Spinal cord (tissue), 10 donors: Measurements from ENCODE around the gene RPL13. TPM values are rescaled to one million over a fixed set of nuclear protein-coding genes. Genes with fewer than 3 reads are reported as not detected.
"Not testable (repeated sequence)": the region's sequence is repeated elsewhere in the genome, so short reads cannot be mapped to it uniquely, and the experiment has no call there.

ENCODE experiments used
- DNase-seq, 6 donors: peaks; one replicate each; pipeline versions ENCODE4 v3.0.0 to v3.0.0-alpha.2; 2013 to 2015; ENCODE audit warnings: low spot score in 6 of 6, low read depth in 4 of 6
- H3K27ac ChIP-seq: one replicate; pipeline ENCODE4 v1.5.1; 2013; ENCODE audit warnings: low read depth, low read length, control low read depth
- H3K27me3 ChIP-seq: one replicate; pipeline ENCODE4 v1.6.1; 2013; ENCODE audit warnings: low read length; ENCODE audit not compliant: control insufficient read depth, insufficient read depth
- H3K36me3 ChIP-seq: one replicate; pipeline ENCODE4 v1.6.1; 2013; ENCODE audit warnings: low read length; ENCODE audit not compliant: control insufficient read depth, insufficient read depth
- H3K4me1 ChIP-seq: one replicate; pipeline ENCODE4 v1.6.1; 2013; ENCODE audit warnings: low read length; ENCODE audit not compliant: control insufficient read depth, insufficient read depth
- H3K4me3 ChIP-seq: one replicate; pipeline ENCODE4 v1.5.1; 2013; ENCODE audit warnings: low read depth, low read length, control low read depth
- H3K9me3 ChIP-seq: one replicate; pipeline ENCODE4 v1.6.1; 2013; ENCODE audit warnings: low read length; ENCODE audit not compliant: control insufficient read depth, insufficient read depth
- WGBS: methylation state at CpG from one replicate; pipeline ENCODE4 v1.1.5; 2013; ENCODE audit warnings: missing lambda C conversion rate; ENCODE audit not compliant: insufficient coverage; 5-methylcytosine and 5-hydroxymethylcytosine counted together
- polyA plus RNA-seq, 2 donors: library from polyadenylated mRNA; unstranded; fragments of 120-200 nt; gene quantifications; one replicate each; pipeline ENCODE4 v1.2.1, GENCODE V29; 2013; ENCODE audit not compliant: insufficient read length in 2 of 2
- total RNA-seq, 2 donors: library from RNA; depleted of rRNA in 1 of 2; stranded (reverse); fragments of 120-200 nt in 1 of 2; fragments of >200 nt in 1 of 2; gene quantifications; one replicate each; pipeline versions ENCODE4 v1.2.3 to v1.2.4, GENCODE V29; 2013 to 2014
- donor health status: healthy.

The RPL13 gene
- total and polyA plus RNA-seq, 4 donors, result 1,019 to 2,411 (median 1,920) TPM

- Histone ChIP-seq H3K36me3 (peaks cover 59% of the 10 kb centered on the region), H3K4me1 (no peaks in the 10 kb centered on the region), H3K27me3 (no peaks in the 10 kb centered on the region), H3K4me3 (no peak overlapping the region), H3K9me3 (no peaks in the 10 kb centered on the region), H3K27ac (no peak overlapping the region)
- 92% methylated on average over 42 of the region's 49 CpGs for WGBS
- DNase-seq, result no peak
These were observed 23.6 kb downstream of the RPL13 start for GRCh38 chr16:89583895-89584644.

GRCh38 chr16:89584768-89585549, 24.5 kb downstream of the RPL13 start:
- H3K9me3 ChIP-seq, result no peaks in the 10 kb centered on the region
- DNase-seq, result no peak
- H3K36me3 ChIP-seq, result peaks cover 63% of the 10 kb centered on the region
- WGBS, result 78% methylated on average over 18 of the region's 25 CpGs
- H3K27me3 ChIP-seq, result no peaks in the 10 kb centered on the region
- no peak overlapping the region for H3K27ac ChIP-seq
- no peaks in the 10 kb centered on the region for H3K4me1 ChIP-seq
- H3K4me3 ChIP-seq, result no peak overlapping the region

DNA sequence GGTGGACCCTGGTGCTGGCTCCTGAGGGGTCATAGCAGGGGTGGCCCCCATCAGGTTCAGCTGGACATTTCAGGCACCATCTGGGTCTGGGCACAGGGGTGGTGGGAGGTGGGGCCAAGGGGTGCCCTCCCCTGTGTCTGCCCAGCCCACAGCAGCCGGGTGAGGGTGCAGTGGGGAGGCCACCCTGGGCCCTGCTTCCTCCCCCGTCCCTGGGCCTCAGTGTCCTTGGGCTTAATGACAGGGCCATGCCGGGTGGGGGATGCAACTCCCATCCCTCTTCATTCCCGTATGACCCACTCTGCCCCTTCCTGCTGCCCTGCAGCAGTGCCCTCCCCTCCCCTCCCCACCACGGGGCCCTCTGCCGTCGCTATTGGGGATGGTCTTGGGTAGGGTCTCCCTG, 25.7 kb downstream of the RPL13 start:
- H3K27ac ChIP-seq, result no peak overlapping the region
- no peaks in the 10 kb centered on the region for H3K27me3 ChIP-seq
- whole genome bisulfite sequencing, result 61% methylated on average over 3 of the region's 7 CpGs
- no peaks in the 10 kb centered on the region for H3K4me1 ChIP-seq
- no peaks in the 10 kb centered on the region for H3K9me3 ChIP-seq
- DNase-seq, result no peak
- H3K36me3 ChIP-seq, result peaks cover 68% of the 10 kb centered on the region
- H3K4me3 ChIP-seq, result no peak overlapping the region

DNA sequence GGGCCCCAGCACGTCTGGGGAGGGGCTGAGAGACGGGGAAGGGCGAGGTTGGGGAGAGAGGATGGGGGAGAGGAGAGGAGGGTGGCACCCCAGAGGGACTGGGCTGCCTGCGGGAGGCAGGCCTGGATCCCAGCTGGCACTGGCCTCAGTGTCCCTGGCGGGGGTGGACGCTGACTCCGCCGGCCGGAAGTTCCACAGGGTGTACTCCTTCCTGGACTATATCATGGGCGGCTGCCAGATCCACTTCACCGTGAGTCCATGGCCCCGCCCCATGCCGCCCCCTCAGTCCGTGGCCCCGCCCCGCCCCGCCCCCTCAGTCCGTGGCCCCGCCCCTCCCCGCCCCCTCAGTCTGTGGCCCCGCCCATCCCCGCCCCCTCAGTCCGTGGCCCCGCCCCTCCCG, 26.4 kb downstream of the RPL13 start:
- Histone ChIP-seq H3K9me3 (no peaks in the 10 kb centered on the region), H3K4me1 (no peaks in the 10 kb centered on the region), H3K4me3 (no peak overlapping the region), H3K36me3 (peaks cover 66% of the 10 kb centered on the region), H3K27me3 (no peaks in the 10 kb centered on the region), H3K27ac (no peak overlapping the region)
- WGBS, result 94% methylated on average over 11 of the region's 25 CpGs
- no peak for DNase-seq

GRCh38 chr16:89587676-89588075, 27.2 kb downstream of the RPL13 start:
- H3K27me3 ChIP-seq, H3K27ac ChIP-seq, H3K4me3 ChIP-seq, H3K4me1 ChIP-seq, DNase-seq, H3K9me3 ChIP-seq: not testable (repeated sequence)
- H3K36me3 ChIP-seq, result peaks cover 61% of the 10 kb centered on the region
- WGBS, result 97% methylated on average over 24 of the region's 36 CpGs

DNA sequence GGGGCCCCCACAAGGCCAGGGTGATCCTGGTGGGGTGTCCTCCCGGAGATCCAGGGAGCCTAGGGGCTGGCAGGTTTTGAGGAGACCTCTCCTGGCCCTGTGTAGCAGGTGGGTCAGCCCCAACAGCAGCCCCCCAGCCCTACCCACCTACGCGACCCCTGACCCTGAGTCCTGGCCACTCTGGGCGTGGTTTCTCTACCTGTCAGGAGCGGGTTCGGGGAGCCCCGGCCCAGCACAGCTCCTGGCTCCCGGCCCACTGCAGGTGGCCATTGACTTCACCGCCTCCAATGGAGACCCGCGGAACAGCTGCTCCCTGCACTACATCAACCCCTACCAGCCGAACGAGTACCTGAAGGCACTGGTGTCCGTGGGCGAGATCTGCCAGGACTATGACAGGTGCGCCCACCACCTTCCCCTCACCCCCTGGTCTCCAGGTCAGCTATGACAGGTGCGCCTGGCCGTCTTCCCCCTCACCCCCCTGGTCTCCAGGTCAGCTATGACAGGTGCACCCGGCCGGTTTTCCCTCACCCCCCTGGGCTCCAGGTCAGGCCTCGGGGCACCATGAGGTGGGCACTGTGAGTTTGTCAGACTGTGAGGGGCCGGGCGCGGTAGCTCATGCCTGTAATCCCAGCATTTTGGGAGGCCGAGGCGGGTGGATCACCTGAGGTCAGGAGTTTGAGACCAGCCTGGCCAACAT, 28.1 kb downstream of the RPL13 start:
- Histone ChIP-seq H3K9me3 (no peaks in the 10 kb centered on the region), H3K36me3 (peaks cover 52% of the 10 kb centered on the region), H3K27me3 (no peaks in the 10 kb centered on the region), H3K4me1 (no peaks in the 10 kb centered on the region), H3K4me3 (no peak overlapping the region), H3K27ac (no peak overlapping the region)
- WGBS, result 96% methylated on average over 18 of the region's 26 CpGs
- DNase-seq, result no peak

GRCh38 chr16:89589241-89589926, 28.9 kb downstream of the RPL13 start:
- peaks cover 47% of the 10 kb centered on the region for H3K36me3 ChIP-seq
- H3K27ac ChIP-seq, result no peak overlapping the region
- no peaks in the 10 kb centered on the region for H3K9me3 ChIP-seq
- H3K4me3 ChIP-seq, result no peak overlapping the region
- DNase-seq, result no peak
- H3K4me1 ChIP-seq, result no peaks in the 10 kb centered on the region
- WGBS, result 89% methylated on average over 20 of the region's 21 CpGs
- no peaks in the 10 kb centered on the region for H3K27me3 ChIP-seq

- 100% methylated on average over 1 of the region's 15 CpGs for WGBS
- Histone ChIP-seq H3K27ac (no peak overlapping the region), H3K4me3 (no peak overlapping the region), H3K27me3 (no peaks in the 10 kb centered on the region), H3K36me3 (peaks cover 45% of the 10 kb centered on the region), H3K9me3 (no peaks in the 10 kb centered on the region), H3K4me1 (no peaks in the 10 kb centered on the region)
- DNase-seq, result no peak
These were observed 33.4 kb downstream of the RPL13 start for GRCh38 chr16:89593841-89594240.

DNA sequence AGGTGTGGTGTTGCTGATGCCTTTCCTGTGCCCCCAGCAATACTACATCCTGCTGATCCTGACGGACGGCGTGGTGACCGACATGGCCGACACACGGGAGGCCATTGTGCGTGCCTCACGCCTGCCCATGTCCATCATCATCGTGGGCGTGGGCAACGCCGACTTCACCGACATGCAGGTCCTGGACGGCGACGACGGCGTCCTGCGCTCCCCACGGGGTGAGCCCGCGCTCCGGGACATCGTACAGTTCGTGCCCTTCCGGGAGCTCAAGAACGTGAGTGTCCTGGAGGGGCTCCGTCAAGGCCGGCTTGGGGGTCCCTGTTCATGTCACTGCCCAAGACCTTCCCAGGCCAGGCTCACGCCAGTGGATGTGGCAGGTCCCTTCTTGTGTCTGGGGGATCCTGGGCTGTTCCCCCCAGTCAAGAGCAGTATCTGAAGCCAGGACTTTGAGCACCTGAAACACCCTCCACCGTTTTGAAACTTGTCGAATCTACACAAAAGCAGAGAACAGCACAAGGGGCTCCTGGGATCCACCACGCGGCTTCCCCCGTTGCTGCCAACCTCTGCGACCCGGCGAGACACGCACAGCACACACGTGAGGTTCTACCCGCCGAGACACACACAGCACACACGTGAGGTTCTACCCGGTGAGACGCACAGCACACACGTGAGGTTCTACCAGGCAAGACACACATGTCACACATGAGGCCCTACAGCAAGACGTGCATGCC, 35.0 kb downstream of the RPL13 start:
- Histone ChIP-seq H3K27me3 (no peaks in the 10 kb centered on the region), H3K36me3 (peaks cover 35% of the 10 kb centered on the region), H3K4me1 (no peaks in the 10 kb centered on the region), H3K27ac (no peak overlapping the region), H3K4me3 (no peak overlapping the region), H3K9me3 (no peaks in the 10 kb centered on the region)
- WGBS, result 96% methylated on average over 47 of the region's 47 CpGs
- no peak for DNase-seq
